Stimulated activated CD8-positive, alpha-beta memory T cell treated with anti-CD3 and anti-CD28 coated beads, Interleukin-7, amount 100 ng/mL, for 48 hours (primary cell): ENCODE results near the gene LRRC3.

Experiments
- DNase-seq, 2 donors: peaks; one replicate each; pipeline ENCODE4 v3.0.0-alpha.2; 2020; ENCODE audit warnings: low read depth in 1 of 2; ENCODE audit errors: extremely low read depth in 1 of 2

The LRRC3 gene

DNA sequence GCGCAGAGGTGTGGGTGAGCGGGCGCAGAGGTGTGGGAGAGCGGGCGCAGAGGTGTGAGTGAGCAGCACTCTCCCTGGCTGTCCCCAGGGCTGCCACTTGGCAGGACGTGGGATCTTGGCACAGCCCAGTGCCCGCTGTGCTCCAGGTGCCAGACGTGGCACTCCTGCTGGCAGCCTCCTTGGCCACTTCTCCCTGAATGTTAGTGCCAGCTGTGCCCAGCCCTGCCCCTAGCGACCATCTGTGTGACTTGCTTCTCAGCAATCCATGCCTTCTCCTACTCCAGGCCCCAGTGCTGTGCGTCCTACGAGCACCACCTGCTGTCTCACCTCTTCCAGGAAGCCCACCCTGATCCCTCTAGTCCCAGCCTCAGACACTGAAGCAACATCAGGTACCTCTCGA is 54.2 kb downstream of the LRRC3 start:
- no peak for DNase-seq

- DNase-seq: no peak
Measured at GRCh38 chr21:44510109-44510507, 54.8 kb downstream of the LRRC3 start.

- DNase-seq: peak; percentile 27 to 31
Measured at GRCh38 chr21:44510508-44511218, 55.4 kb downstream of the LRRC3 start.

- DNase-seq: no peak
Measured at GRCh38 chr21:44511219-44511937, 56.1 kb downstream of the LRRC3 start.
